ENCODE results near the gene ANAPC13. TPM values are rescaled to one million over a fixed set of nuclear protein-coding genes. Genes with fewer than 3 reads are reported as not detected.

Gene ANAPC13
- polyA plus RNA-seq, 1 of the 3 experiments (the other 2 are of a cell fraction), result 63.5 TPM

GRCh38 chr3:134471521-134472193 is 14.1 kb downstream of the ANAPC13 start:
- H3K36me3 ChIP-seq (replicated peaks in 1 of 2; ENCODE audit: control insufficient read depth in 1 of 2, insufficient read depth in 2 of 2, low read length in 1 of 2), result peaks cover 3 to 4% of the 10 kb centered on the region in 2 experiments
- CTCF ChIA-PET, result interaction anchor here (1.5 to 17.6 kb wide), 6 partner anchors 8 to 259 kb away, joined by 4 to 375 read pairs (median 20); partner anchors contain the start of genes AMOTL2, ANAPC13 and CEP63
- no peaks in the 10 kb centered on the region for H3K9me3 ChIP-seq
- H4K20me1 ChIP-seq (ENCODE audit: insufficient read depth), result no peaks in the 10 kb centered on the region
- no peaks in the 10 kb centered on the region for H3K27me3 ChIP-seq (ENCODE audit: insufficient read depth)
- H3K4me1 ChIP-seq (ENCODE audit: control insufficient read depth in 1 of 2, insufficient read depth in 2 of 2, low read depth in 1 of 2, low read length in 1 of 2), result no peaks in the 10 kb centered on the region; a peak in 1 of 4 replicates
- no peaks in the 10 kb centered on the region for H3K79me2 ChIP-seq (ENCODE audit: insufficient read depth)
- peak overlapping the region in 1 of 2 experiments; percentile 43; a peak in 2 of 4 replicates for H3K27ac ChIP-seq (ENCODE audit: low read depth in 2 of 2, low read length in 1 of 2)
- H3K4me3 ChIP-seq (ENCODE audit: low read depth in 2 of 2, low read length in 1 of 2), result no peak overlapping the region
- POLR2A ChIA-PET, result no interaction called here
- no peaks in the 10 kb centered on the region for H3K9me2 ChIP-seq
- no peak overlapping the region for H2AFZ ChIP-seq (ENCODE audit: low read depth)
- H3K4me2 ChIP-seq, result no peak overlapping the region
- 82% methylated on average over 8 of the region's 8 CpGs for WGBS (ENCODE audit: low lambda C conversion rate)
- peaks cover 8% of the 10 kb centered on the region for H3F3A ChIP-seq (replicated peaks; ENCODE audit: insufficient read depth)
- TF ChIP-seq PBX3 (IDR thresholded peaks at IDR 0.05), result peak; percentile 46; the same call in 1 of the 2 replicates
- TF ChIP-seq ELF1 (IDR thresholded peaks at IDR 0.05), result no peak
- no peak for DNase-seq
- H3K9ac ChIP-seq, result no peak overlapping the region

DNA sequence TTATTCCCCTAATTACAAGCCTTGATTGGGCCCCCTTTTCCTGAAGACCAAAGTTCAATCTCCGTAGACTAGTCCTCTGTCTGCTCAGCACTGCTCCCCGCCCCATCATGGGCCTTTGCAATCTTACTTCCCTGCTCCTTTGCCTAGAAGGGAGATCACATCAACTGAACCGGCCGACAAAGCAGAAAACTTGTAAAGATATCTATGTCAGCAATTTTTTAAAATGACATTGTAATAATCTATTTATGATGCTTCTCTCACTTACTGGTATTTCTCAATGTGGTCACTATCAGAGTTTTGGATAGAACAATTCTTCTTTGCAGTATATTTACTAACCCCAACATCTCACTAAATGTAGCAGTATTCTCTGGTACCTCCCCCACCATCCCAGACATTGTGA is 17.3 kb downstream of the ANAPC13 start:
- WGBS (ENCODE audit: low lambda C conversion rate), result 94% methylated on average over 4 of the region's 4 CpGs
- H3K4me1 ChIP-seq (ENCODE audit: control insufficient read depth in 1 of 2, insufficient read depth in 2 of 2, low read depth in 1 of 2, low read length in 1 of 2), result peaks cover 6 to 10% of the 10 kb centered on the region in 2 experiments; a peak in 3 of 4 replicates
- TF ChIP-seq TEAD4 (IDR thresholded peaks at IDR 0.05; ENCODE audit: borderline replicate concordance, insufficient read depth) (no peak), EP300 (IDR thresholded peaks at IDR 0.05; ENCODE audit: borderline replicate concordance in 1 of 2, low read depth in 1 of 2, low read length in 1 of 2) (no peak), CHD2 (IDR thresholded peaks at IDR 0.05; ENCODE audit: low read length, partially characterized antibody) (no peak), NFIC (IDR thresholded peaks at IDR 0.05; ENCODE audit: borderline replicate concordance) (no peak)
- no peaks in the 10 kb centered on the region for H3K36me3 ChIP-seq (replicated peaks in 1 of 2; ENCODE audit: control insufficient read depth in 1 of 2, insufficient read depth in 2 of 2, low read length in 1 of 2)
- no peak overlapping the region for H2AFZ ChIP-seq (ENCODE audit: low read depth)
- ChIA-PET POLR2A (no interaction called here), CTCF (interaction anchor here (1.2 kb wide), 1 partner anchor 159 kb away, joined by 8 read pairs; no protein-coding TSS in a partner anchor)
- no peak overlapping the region for H3K27ac ChIP-seq (ENCODE audit: low read depth in 2 of 2, low read length in 1 of 2)
- H3K79me2 ChIP-seq (ENCODE audit: insufficient read depth), result no peaks in the 10 kb centered on the region
- H4K20me1 ChIP-seq (ENCODE audit: insufficient read depth), result no peaks in the 10 kb centered on the region
- H3F3A ChIP-seq (replicated peaks; ENCODE audit: insufficient read depth), result peaks cover 20% of the 10 kb centered on the region
- no peaks in the 10 kb centered on the region for H3K27me3 ChIP-seq (ENCODE audit: insufficient read depth)
- H3K4me2 ChIP-seq, result no peak overlapping the region
- no peak for DNase-seq
- H3K4me3 ChIP-seq (ENCODE audit: low read depth in 2 of 2, low read length in 1 of 2), result no peak overlapping the region
- no peak overlapping the region for H3K9ac ChIP-seq
- no peaks in the 10 kb centered on the region for H3K9me3 ChIP-seq
- H3K9me2 ChIP-seq, result no peaks in the 10 kb centered on the region

DNA sequence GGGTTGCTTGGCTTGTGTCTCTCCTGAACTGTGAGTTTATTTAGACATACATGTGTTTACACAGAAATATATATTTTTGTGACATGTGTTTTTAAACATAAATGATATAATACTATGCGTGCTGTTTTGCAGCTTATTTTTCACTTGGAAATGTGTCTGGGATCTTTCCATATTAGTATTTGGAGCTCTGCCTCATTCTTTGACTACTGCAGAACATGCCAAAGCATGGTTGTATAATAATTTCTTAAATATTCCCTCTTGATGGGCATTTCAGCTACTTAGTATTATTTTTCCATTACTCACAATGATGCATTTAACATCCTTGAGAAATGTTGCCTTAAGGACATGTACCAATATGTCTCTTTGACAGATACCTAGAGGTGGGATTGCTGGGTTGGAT is 19.5 kb downstream of the ANAPC13 start:
- Histone ChIP-seq H3K9me3 (no peaks in the 10 kb centered on the region), H3K79me2 (ENCODE audit: insufficient read depth) (no peaks in the 10 kb centered on the region), H3K9me2 (no peaks in the 10 kb centered on the region), H3K4me2 (no peak overlapping the region), H3K27me3 (ENCODE audit: insufficient read depth) (no peaks in the 10 kb centered on the region), H3K4me3 (ENCODE audit: low read depth in 2 of 2, low read length in 1 of 2) (no peak overlapping the region), H3K36me3 (replicated peaks in 1 of 2; ENCODE audit: control insufficient read depth in 1 of 2, insufficient read depth in 2 of 2, low read length in 1 of 2) (no peaks in the 10 kb centered on the region), H4K20me1 (ENCODE audit: insufficient read depth) (no peaks in the 10 kb centered on the region), H3F3A (replicated peaks; ENCODE audit: insufficient read depth) (peaks cover 41% of the 10 kb centered on the region), H3K4me1 (ENCODE audit: control insufficient read depth in 1 of 2, insufficient read depth in 2 of 2, low read depth in 1 of 2, low read length in 1 of 2) (peaks cover 6 to 30% of the 10 kb centered on the region in 2 experiments; a peak in 3 of 4 replicates), H2AFZ (ENCODE audit: low read depth) (no peak overlapping the region), H3K27ac (ENCODE audit: low read depth in 2 of 2, low read length in 1 of 2) (peak overlapping the region in 1 of 2 experiments; percentile 100; a peak in 2 of 4 replicates), H3K9ac (no peak overlapping the region)
- no peak for DNase-seq
- CTCF ChIA-PET, result interaction anchor here (1.0 to 2.4 kb wide), 4 partner anchors 12 to 160 kb away, joined by 3 to 11 read pairs (median 4); no protein-coding TSS in a partner anchor
- no peak for TF ChIP-seq POLR2AphosphoS5 (IDR thresholded peaks at IDR 0.05; ENCODE audit: low read depth, low read length)
- no peak for TF ChIP-seq GABPA (IDR thresholded peaks at IDR 0.05; ENCODE audit: low read depth)
- WGBS (ENCODE audit: low lambda C conversion rate), result 88% methylated on average over 1 of the region's 1 CpG
- POLR2A ChIA-PET, result interaction anchor here (0.6 kb wide), 1 partner anchor 9 kb away, joined by 3 read pairs; no protein-coding TSS in a partner anchor
